H1 (cell line): Measurements from ENCODE around the gene KRT32. TPM values are rescaled to one million over a fixed set of nuclear protein-coding genes. Genes with fewer than 3 reads are reported as not detected.

Source experiments
- CTCF ChIA-PET: fragments of 300-600 bp; sonication (Branson Sonifier 250); formaldehyde crosslinking; loops from one replicate; lab custom pipeline; 2021; ENCODE audit not compliant: partially characterized antibody; lab: Charles Lee
- POLR2A ChIA-PET: fragments of 300-600 bp; sonication (Branson Sonifier 250); formaldehyde crosslinking; loops from one replicate; lab custom pipeline; 2021; ENCODE audit warnings: inconsistent platforms; ENCODE audit not compliant: partially characterized antibody; lab: Charles Lee
- DNase-seq, 2 experiments: peaks; one replicate each; pipeline versions ENCODE4 v3.0.0 to v3.0.0-alpha.2; 2010 to 2022; ENCODE audit warnings: low spot score in 2 of 2, low read depth in 1 of 2, mixed read lengths in 1 of 2
- FAIRE-seq: peaks from 2 replicates; lab custom pipeline; 2011; peaks lifted over from hg19 to GRCh38; lab: Jason Lieb, UNC
- H2AFZ ChIP-seq: 2 replicates; pipeline ENCODE4 v1.8.1; 2012; ENCODE audit warnings: low read length, inconsistent platforms
- H2AK5ac ChIP-seq: 2 replicates; pipeline ENCODE4 v1.6.1; 2013; ENCODE audit warnings: low read depth, low read length
- H2BK120ac ChIP-seq: replicated peaks from 2 replicates; pipeline ENCODE3; 2013; ENCODE audit warnings: low read depth, low read length, inconsistent platforms
- H2BK12ac ChIP-seq: 2 replicates; pipeline ENCODE4 v1.6.1; 2013; ENCODE audit warnings: low read depth, low read length
- H2BK15ac ChIP-seq: 2 replicates; pipeline ENCODE4 v1.6.1; 2013; ENCODE audit warnings: low read length
- H2BK20ac ChIP-seq: 2 replicates; pipeline ENCODE4 v1.6.1; 2013; ENCODE audit warnings: low read length
- H2BK5ac ChIP-seq: 2 replicates; pipeline ENCODE4 v1.6.1; 2013; ENCODE audit warnings: low read depth, low read length
- H3K14ac ChIP-seq: 2 replicates; pipeline ENCODE4 v1.6.1; 2013; ENCODE audit warnings: inconsistent platforms; ENCODE audit not compliant: insufficient read length
- H3K18ac ChIP-seq: 2 replicates; pipeline ENCODE4 v1.6.1; 2013; ENCODE audit warnings: low read length; ENCODE audit errors: extremely low read depth
- H3K23ac ChIP-seq: 2 replicates; pipeline ENCODE4 v1.6.1; 2013; ENCODE audit warnings: inconsistent platforms; ENCODE audit not compliant: insufficient read length
- H3K23me2 ChIP-seq: 2 replicates; pipeline ENCODE4 v1.6.1; 2013; ENCODE audit warnings: low read depth, low read length
- H3K27ac ChIP-seq: 2 replicates; pipeline ENCODE4 v1.6.1; 2011; ENCODE audit warnings: low read depth, low read length, inconsistent platforms
- H3K27me3 ChIP-seq, 4 experiments: replicated peaks in 1 of 4; 1 replicate in 1 of 4; 2 replicates in 3 of 4; pipeline versions ENCODE4 v1.6.1 to v1.8.1; 2011 to 2013; ENCODE audit warnings: low read length in 3 of 4, mild to moderate bottlenecking in 3 of 4, inconsistent platforms in 2 of 4, mixed read lengths in 2 of 4, moderate library complexity in 1 of 4; ENCODE audit not compliant: control insufficient read depth in 3 of 4, insufficient read depth in 3 of 4; ENCODE audit errors: extremely low read depth in 1 of 4
- H3K36me3 ChIP-seq, 4 experiments: 2 replicates each; pipeline versions ENCODE4 v1.6.1 to v1.8.1; 2011 to 2013; ENCODE audit warnings: mild to moderate bottlenecking in 4 of 4, low read length in 3 of 4, moderate library complexity in 2 of 4, control low read depth in 1 of 4, inconsistent platforms in 1 of 4; ENCODE audit not compliant: insufficient read depth in 4 of 4, control insufficient read depth in 2 of 4
- H3K4ac ChIP-seq: replicated peaks from 2 replicates; pipeline ENCODE3; 2013; ENCODE audit warnings: low read length, low read depth, mixed read lengths, inconsistent platforms; ENCODE audit not compliant: insufficient read length
- H3K4me1 ChIP-seq, 4 experiments: replicated peaks in 1 of 4; 1 replicate in 1 of 4; 2 replicates in 3 of 4; pipeline versions ENCODE4 v1.6.1 to v1.8.1; 2011 to 2013; ENCODE audit warnings: low read length in 3 of 4, inconsistent platforms in 2 of 4, mixed read lengths in 1 of 4; ENCODE audit not compliant: insufficient read depth in 4 of 4, control insufficient read depth in 3 of 4
- H3K4me2 ChIP-seq, 2 experiments: 2 replicates each; pipeline versions ENCODE4 v1.6.1 to v1.8.1; 2011 to 2013; ENCODE audit warnings: low read depth in 2 of 2, low read length in 2 of 2, control low read depth in 1 of 2, inconsistent platforms in 1 of 2, mild to moderate bottlenecking in 1 of 2; ENCODE audit not compliant: insufficient read depth in 1 of 2
- H3K4me3 ChIP-seq, 4 experiments: fragments of 200-600, 300-600 bp in 1 of 4; sonication (generic), shearing (Covaris generic), sonication (Bioruptor Twin) in 1 of 4; 2 replicates each; pipeline versions ENCODE4 v1.5.1 to v1.8.1; 2011 to 2016; ENCODE audit warnings: low read length in 4 of 4, low read depth in 3 of 4, control low read depth in 2 of 4, inconsistent platforms in 2 of 4, mild to moderate bottlenecking in 2 of 4, mixed read lengths in 1 of 4, moderate library complexity in 1 of 4; ENCODE audit not compliant: insufficient read depth in 2 of 4; ENCODE audit errors: extremely low read depth in 1 of 4
- H3K56ac ChIP-seq: replicated peaks from 2 replicates; pipeline ENCODE3; 2013; ENCODE audit warnings: low read depth, mild to moderate bottlenecking, mixed read lengths, low read length, inconsistent platforms; ENCODE audit not compliant: insufficient read length
- H3K79me1 ChIP-seq: 2 replicates; pipeline ENCODE4 v1.6.1; 2013; ENCODE audit warnings: low read depth, low read length, control low read depth
- H3K79me2 ChIP-seq, 2 experiments: 2 replicates each; pipeline versions ENCODE4 v1.6.1 to v1.8.1; 2012 to 2013; ENCODE audit warnings: low read length in 2 of 2, mild to moderate bottlenecking in 2 of 2, inconsistent platforms in 1 of 2; ENCODE audit not compliant: insufficient read depth in 2 of 2, control insufficient read depth in 1 of 2
- H3K9ac ChIP-seq, 4 experiments: replicated peaks in 1 of 4; 1 replicate in 1 of 4; 2 replicates in 3 of 4; pipeline versions ENCODE4 v1.6.1 to v1.8.1; 2011 to 2013; ENCODE audit warnings: low read depth in 3 of 4, low read length in 3 of 4, control low read depth in 2 of 4, mild to moderate bottlenecking in 2 of 4, moderate library complexity in 2 of 4, inconsistent platforms in 1 of 4; ENCODE audit errors: extremely low read depth in 1 of 4
- H3K9me3 ChIP-seq, 2 experiments: 2 replicates each; pipeline versions ENCODE4 v1.6.1 to v1.8.1; 2012 to 2013; ENCODE audit warnings: mild to moderate bottlenecking in 2 of 2, moderate library complexity in 2 of 2, control low read depth in 1 of 2, inconsistent platforms in 1 of 2, low read depth in 1 of 2, low read length in 1 of 2, mixed read lengths in 1 of 2; ENCODE audit not compliant: insufficient read depth in 2 of 2
- H4K20me1 ChIP-seq, 2 experiments: replicated peaks in 1 of 2; 2 replicates each; pipeline versions ENCODE3 to v1.8.1; 2011 to 2013; ENCODE audit warnings: inconsistent platforms in 2 of 2, low read length in 2 of 2, mild to moderate bottlenecking in 1 of 2; ENCODE audit not compliant: insufficient read depth in 2 of 2, control insufficient read depth in 1 of 2
- H4K5ac ChIP-seq: 2 replicates; pipeline ENCODE4 v1.6.1; 2013; ENCODE audit warnings: low read length, low read depth, mixed read lengths, inconsistent platforms; ENCODE audit not compliant: insufficient read length
- H4K8ac ChIP-seq: 2 replicates; pipeline ENCODE4 v1.8.0; 2013; ENCODE audit warnings: mild to moderate bottlenecking, moderate library complexity, low read length, inconsistent platforms; ENCODE audit not compliant: insufficient read depth; ENCODE audit errors: extremely low read depth
- H4K91ac ChIP-seq: replicated peaks from 2 replicates; pipeline ENCODE3; 2013; ENCODE audit warnings: low read length, mixed read lengths, inconsistent platforms; ENCODE audit not compliant: insufficient read length
- CBX8 ChIP-seq: fragments of 300-800, 300-1000 bp; sonication (generic); IDR thresholded peaks from 2 replicates; pipeline ENCODE4 v1.7.1; 2016; ENCODE audit warnings: low read depth, low read length, borderline replicate concordance
- CEBPB ChIP-seq: IDR thresholded peaks from 2 replicates; pipeline ENCODE4 v1.6.1; 2012; ENCODE audit warnings: low read depth, low read length
- HDAC2 ChIP-seq, 2 experiments: fragments of 300-600 bp in 1 of 2; sonication (generic) in 1 of 2; IDR thresholded peaks; 2 replicates each; pipeline ENCODE4 v1.6.1; 2011 to 2012; ENCODE audit warnings: low read depth in 2 of 2, low read length in 2 of 2, mild to moderate bottlenecking in 2 of 2, moderate library complexity in 2 of 2, borderline replicate concordance in 1 of 2, inconsistent platforms in 1 of 2
- HDAC6 ChIP-seq: IDR thresholded peaks from one replicate; pipeline ENCODE4 v1.7.1; 2012; ENCODE audit warnings: low read depth, mild to moderate bottlenecking, inconsistent platforms, low read length, moderate library complexity
- MAFK ChIP-seq: IDR thresholded peaks from 2 replicates; pipeline ENCODE4 v1.6.1; 2012; ENCODE audit warnings: low read depth, mild to moderate bottlenecking, improper control_type of control experiment, low read length
- POLR2A ChIP-seq, 2 experiments: IDR thresholded peaks; 1 replicate in 1 of 2; 2 replicates in 1 of 2; pipeline ENCODE4 v1.6.1; 2011; ENCODE audit warnings: low read depth in 2 of 2, low read length in 2 of 2, mild to moderate bottlenecking in 2 of 2; ENCODE audit errors: control extremely low read depth in 1 of 2
- SAP30 ChIP-seq: fragments of 300-600 bp; sonication (generic); IDR thresholded peaks from 2 replicates; pipeline ENCODE4 v1.7.1; 2012; ENCODE audit warnings: low read length, moderate library complexity, mild to moderate bottlenecking, inconsistent platforms; ENCODE audit not compliant: insufficient read depth, insufficient replicate concordance
- SIN3A ChIP-seq, 2 experiments: IDR thresholded peaks in 1 of 2; conservative IDR thresholded peaks in 1 of 2; 2 replicates each; pipeline ENCODE4 v1.6.1; 2011 to 2012; ENCODE audit warnings: low read length in 2 of 2, improper control_type of control experiment in 1 of 2, low read depth in 1 of 2, mild to moderate bottlenecking in 1 of 2
- SP1 ChIP-seq: IDR thresholded peaks from 2 replicates; pipeline ENCODE4 v1.6.1; 2011; ENCODE audit warnings: low read depth, low read length
- SRF ChIP-seq: IDR thresholded peaks from 2 replicates; pipeline ENCODE4 v1.6.1; 2011; ENCODE audit warnings: mild to moderate bottlenecking, low read depth, low read length, moderate library complexity
- WGBS, 2 experiments: shearing (Covaris generic) in 1 of 2; methylation state at CpG; one replicate each; pipeline versions ENCODE4 v1.1.6 to v1.1.7; 2013 to 2015; ENCODE audit warnings: low lambda C conversion rate in 2 of 2, mixed read lengths in 2 of 2, inconsistent platforms in 1 of 2, low coverage in 1 of 2, missing lambda C conversion rate in 1 of 2; ENCODE audit not compliant: insufficient replicate concordance in 2 of 2, insufficient coverage in 1 of 2, insufficient read length in 1 of 2; ENCODE audit errors: extremely low coverage in 1 of 2, missing lambda C conversion rate in 1 of 2; 5-methylcytosine and 5-hydroxymethylcytosine counted together
- polyA plus RNA-seq, 7 experiments: library from polyadenylated mRNA; depleted of rRNA in 3 of 7; stranded (reverse) in 5 of 7; unstranded in 2 of 7; fragments of >200 nt in 5 of 7; fragments of 200-250 nt in 2 of 7; gene quantifications; 1 replicate in 5 of 7; 2 replicates in 1 of 7; 4 replicates in 1 of 7; pipeline versions ENCODE4 v1.2.1 to v1.2.3, GENCODE V29; 2011 to 2013; ENCODE audit warnings: missing spikeins in 2 of 7, mixed read lengths in 2 of 7
- total RNA-seq: library from RNA; stranded (reverse); fragmentation: NEBNext Ultra II Directional; extraction: Animal tissue kit (Norgen Biotek cat#: 25700); gene quantifications from 2 replicates; pipeline ENCODE4 v1.2.1, GENCODE V29; 2021

The KRT32 gene
- total and polyA plus RNA-seq, 2 of the 8 experiments (the other 6 are each of a cell fraction or from before 2014, with no cell fraction given), result not detected

DNA sequence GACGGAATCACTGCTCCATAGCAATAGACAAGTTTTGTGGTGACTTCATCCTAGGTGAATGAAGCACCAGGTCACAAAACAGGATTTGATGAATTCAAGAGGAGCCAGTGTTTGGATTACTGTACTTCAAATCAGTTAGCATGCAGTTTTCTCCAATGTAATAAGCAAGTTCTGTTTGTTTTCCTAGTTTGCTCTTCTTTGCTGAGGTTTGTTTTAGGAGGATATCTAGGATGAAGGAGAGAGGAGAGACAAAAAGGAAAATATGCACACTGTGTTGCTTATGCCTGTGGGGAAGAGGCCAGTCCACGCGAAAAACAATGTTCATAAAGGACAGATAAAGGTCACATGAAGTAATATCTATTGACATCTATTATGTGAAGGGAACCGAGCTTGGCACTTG is 51.8 kb downstream of the KRT32 start:
- Histone ChIP-seq H2BK120ac (no peak overlapping the region), H4K8ac (no peak overlapping the region), H3K9me3 (no peaks in the 10 kb centered on the region), H4K91ac (no peak overlapping the region), H2BK20ac (no peak overlapping the region), H2AFZ (no peak overlapping the region), H2BK5ac (no peak overlapping the region), H3K79me1 (no peaks in the 10 kb centered on the region), H3K9ac (no peak overlapping the region), H3K14ac (no peak overlapping the region), H3K4me2 (no peak overlapping the region), H4K5ac (no peak overlapping the region), H3K4me1 (peaks cover 0 to 7% (median 1%) of the 10 kb centered on the region in 4 experiments; a peak in 5 of 7 replicates), H3K18ac (no peak overlapping the region), H3K27ac (no peak overlapping the region), H3K4me3 (no peak overlapping the region), H4K20me1 (no peaks in the 10 kb centered on the region), H3K56ac (no peak overlapping the region), H2BK15ac (no peak overlapping the region), H3K23ac (no peak overlapping the region), H3K36me3 (no peaks in the 10 kb centered on the region), H3K23me2 (no peaks in the 10 kb centered on the region), H3K27me3 (no peaks in the 10 kb centered on the region; a peak in 2 of 7 replicates), H3K79me2 (no peaks in the 10 kb centered on the region), H2AK5ac (no peak overlapping the region), H2BK12ac (no peak overlapping the region), H3K4ac (no peak overlapping the region)
- WGBS, 2 experiments, result 91% methylated on average over 4 of the region's 4 CpGs; no CpG with 5 or more reads in 1 of the 2 experiments
- no peak for FAIRE-seq
- TF ChIP-seq CEBPB (no peak), SP1 (no peak), HDAC2 (IDR thresholded peaks at IDR 0.05; ENCODE audit: borderline replicate concordance in 1 of 2, low read depth in 2 of 2, low read length in 2 of 2) (no peak), CBX8 (no peak), SAP30 (no peak), HDAC6 (no peak), SIN3A (conservative IDR thresholded peaks at IDR 0.05 in 1 of 2, IDR thresholded peaks at IDR 0.05 in 1 of 2; ENCODE audit: low read depth in 1 of 2, low read length in 2 of 2) (no peak), SRF (no peak), POLR2A (IDR thresholded peaks at IDR 0.05; ENCODE audit: control extremely low read depth in 1 of 2, low read depth in 2 of 2, low read length in 2 of 2) (no peak), MAFK (no peak)
- DNase-seq, result no peak
- ChIA-PET POLR2A (no interaction called here), CTCF (interaction anchor here (1.0 to 3.1 kb wide), 3 partner anchors 29 to 134 kb away, joined by 4 to 14 read pairs (median 5); no protein-coding TSS in a partner anchor)
